Measurements from ENCODE around the gene TRABD2A. TPM values are rescaled to one million over a fixed set of nuclear protein-coding genes. Genes with fewer than 3 reads are reported as not detected.

Gene TRABD2A
- total and polyA plus RNA-seq, 4 donors: 0.26 to 10.3 (median 0.55) TPM

DNA sequence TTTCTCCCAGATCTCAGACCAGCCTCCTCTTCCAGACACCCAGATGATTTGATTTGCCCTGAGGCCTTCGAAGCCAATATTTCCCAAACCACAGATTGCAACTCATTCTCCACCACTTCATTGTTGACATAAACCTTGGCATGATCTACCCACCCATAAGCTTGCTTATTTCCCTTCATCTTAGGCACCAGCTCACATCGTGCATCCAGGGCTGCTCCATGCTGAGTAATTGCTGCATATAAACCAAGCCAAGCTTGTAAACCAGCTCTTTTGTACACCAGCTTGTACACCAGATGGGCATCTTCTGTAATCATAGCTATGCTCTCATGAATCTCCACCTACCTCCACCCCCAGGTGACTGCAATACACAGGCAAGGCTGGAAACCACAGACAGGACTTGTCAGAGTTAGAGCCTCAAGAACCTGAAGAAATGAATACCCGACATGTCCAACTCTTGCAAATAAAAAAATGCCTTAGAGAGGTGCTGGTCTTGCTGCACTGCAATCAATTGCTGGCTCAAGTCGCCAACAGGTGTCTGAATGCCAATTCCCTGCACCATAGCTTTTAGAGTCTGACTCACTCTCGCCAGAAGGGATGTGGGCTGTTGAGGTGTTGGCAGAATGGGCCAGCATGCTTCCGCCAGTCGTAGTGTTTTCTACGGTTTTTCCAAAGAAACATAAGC lies 31.5 kb downstream of the TRABD2A start (continued):
- no peak for TF ChIP-seq EGR1 (IDR thresholded peaks at IDR 0.05; ENCODE audit: low read depth in 2 of 2)
- TF ChIP-seq RAD21 (IDR thresholded peaks at IDR 0.05): no peak
- no peak for TF ChIP-seq YY1 (IDR thresholded peaks at IDR 0.05)
- TF ChIP-seq RXRA (IDR thresholded peaks at IDR 0.05): no peak
- TF ChIP-seq NR2F2 (IDR thresholded peaks at IDR 0.05): no peak
- TF ChIP-seq, protein P1, sequence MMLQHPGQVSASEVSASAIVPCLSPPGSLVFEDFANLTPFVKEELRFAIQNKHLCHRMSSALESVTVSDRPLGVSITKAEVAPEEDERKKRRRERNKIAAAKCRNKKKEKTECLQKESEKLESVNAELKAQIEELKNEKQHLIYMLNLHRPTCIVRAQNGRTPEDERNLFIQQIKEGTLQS (IDR thresholded peaks at IDR 0.05): no peak
- no peak for TF ChIP-seq TAF1 (conservative IDR thresholded peaks at IDR 0.05)
- no peak for TF ChIP-seq SP1 (IDR thresholded peaks at IDR 0.05)
- TF ChIP-seq, protein P2, sequence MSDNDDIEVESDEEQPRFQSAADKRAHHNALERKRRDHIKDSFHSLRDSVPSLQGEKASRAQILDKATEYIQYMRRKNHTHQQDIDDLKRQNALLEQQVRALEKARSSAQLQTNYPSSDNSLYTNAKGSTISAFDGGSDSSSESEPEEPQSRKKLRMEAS (IDR thresholded peaks at IDR 0.05): no peak
- no peak for TF ChIP-seq HNF4G (IDR thresholded peaks at IDR 0.05)

DNA sequence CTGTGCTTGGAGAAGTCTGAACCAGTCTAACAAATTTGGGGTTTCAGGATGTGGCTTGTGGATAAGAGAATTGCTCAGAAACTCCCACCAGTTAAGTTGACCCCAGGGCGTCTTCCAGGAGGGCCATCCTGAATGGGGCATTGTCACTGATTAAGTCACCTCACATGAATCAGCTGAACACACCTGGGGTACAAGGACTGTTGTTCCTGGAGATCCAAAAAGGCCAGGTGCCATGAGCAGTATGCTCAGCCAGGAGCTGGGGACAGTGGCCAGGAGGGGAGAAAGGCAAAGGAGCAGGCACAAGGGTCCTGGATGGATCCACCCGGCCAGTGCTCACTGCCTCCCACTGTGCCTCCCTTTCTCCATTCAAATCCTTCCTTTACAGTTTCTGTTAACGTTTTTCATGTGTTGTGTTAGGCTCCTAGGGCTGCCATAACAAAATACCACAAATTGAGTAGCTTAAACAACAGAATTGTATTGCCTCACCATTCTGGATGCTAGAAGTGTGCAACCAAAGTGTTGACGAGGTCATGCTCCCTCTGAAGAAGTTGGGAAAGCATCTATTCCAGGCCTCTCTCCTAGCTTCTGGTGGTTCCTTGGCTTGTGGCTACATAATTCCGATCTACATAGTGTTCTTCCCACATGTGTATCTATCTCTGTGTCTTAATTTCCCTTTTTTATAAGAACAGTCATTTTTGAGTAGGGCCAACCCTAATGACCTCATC lies 33.4 kb downstream of the TRABD2A start:
- Histone ChIP-seq H3K27ac (ENCODE audit: low read depth in 1 of 2, low read length in 2 of 2) (no peak overlapping the region), H3K27me3 (ENCODE audit: control insufficient read depth in 4 of 4, insufficient read depth in 4 of 4, low read length in 3 of 4) (no peaks in the 10 kb centered on the region), H3K9me3 (ENCODE audit: control insufficient read depth in 4 of 4, low read length in 3 of 4) (no peaks in the 10 kb centered on the region), H3K4me1 (ENCODE audit: control insufficient read depth in 4 of 4, insufficient read depth in 4 of 4, low read length in 3 of 4) (no peaks in the 10 kb centered on the region), H3K4me3 (ENCODE audit: low read depth in 1 of 3, low read length in 3 of 3) (no peak overlapping the region), H3K36me3 (ENCODE audit: control insufficient read depth in 4 of 4, insufficient read depth in 3 of 4, low read depth in 1 of 4, low read length in 3 of 4) (no peaks in the 10 kb centered on the region), H3K9ac (ENCODE audit: low read depth in 1 of 2, low read length in 2 of 2) (no peak overlapping the region)
- DNase-seq (ENCODE audit: low spot score): no peak
- 80% methylated on average over 5 of the region's 5 CpGs for WGBS
- no peak for TF ChIP-seq FOXA1 (IDR thresholded peaks at IDR 0.05)
- TF ChIP-seq EGR1 (IDR thresholded peaks at IDR 0.05; ENCODE audit: low read depth in 2 of 2): no peak
- TF ChIP-seq, protein P2 (IDR thresholded peaks at IDR 0.05): no peak
- TF ChIP-seq, protein P1 (IDR thresholded peaks at IDR 0.05): no peak
- TF ChIP-seq, protein P3, sequence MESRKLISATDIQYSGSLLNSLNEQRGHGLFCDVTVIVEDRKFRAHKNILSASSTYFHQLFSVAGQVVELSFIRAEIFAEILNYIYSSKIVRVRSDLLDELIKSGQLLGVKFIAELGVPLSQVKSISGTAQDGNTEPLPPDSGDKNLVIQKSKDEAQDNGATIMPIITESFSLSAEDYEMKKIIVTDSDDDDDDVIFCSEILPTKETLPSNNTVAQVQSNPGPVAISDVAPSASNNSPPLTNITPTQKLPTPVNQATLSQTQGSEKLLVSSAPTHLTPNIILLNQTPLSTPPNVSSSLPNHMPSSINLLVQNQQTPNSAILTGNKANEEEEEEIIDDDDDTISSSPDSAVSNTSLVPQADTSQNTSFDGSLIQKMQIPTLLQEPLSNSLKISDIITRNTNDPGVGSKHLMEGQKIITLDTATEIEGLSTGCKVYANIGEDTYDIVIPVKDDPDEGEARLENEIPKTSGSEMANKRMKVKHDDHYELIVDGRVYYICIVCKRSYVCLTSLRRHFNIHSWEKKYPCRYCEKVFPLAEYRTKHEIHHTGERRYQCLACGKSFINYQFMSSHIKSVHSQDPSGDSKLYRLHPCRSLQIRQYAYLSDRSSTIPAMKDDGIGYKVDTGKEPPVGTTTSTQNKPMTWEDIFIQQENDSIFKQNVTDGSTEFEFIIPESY (IDR thresholded peaks at IDR 0.05): no peak
- TF ChIP-seq TAF1 (conservative IDR thresholded peaks at IDR 0.05): no peak
- TF ChIP-seq CTCF (IDR thresholded peaks at IDR 0.05; ENCODE audit: low read depth, low read length, missing input control): no peak
- TF ChIP-seq HNF4G (IDR thresholded peaks at IDR 0.05): no peak
- no peak for TF ChIP-seq RAD21 (IDR thresholded peaks at IDR 0.05)
- TF ChIP-seq FOXA2 (IDR thresholded peaks at IDR 0.05): no peak
- no peak for TF ChIP-seq YY1 (IDR thresholded peaks at IDR 0.05)
- no peak for TF ChIP-seq NR2F2 (IDR thresholded peaks at IDR 0.05)
- TF ChIP-seq, protein P4, sequence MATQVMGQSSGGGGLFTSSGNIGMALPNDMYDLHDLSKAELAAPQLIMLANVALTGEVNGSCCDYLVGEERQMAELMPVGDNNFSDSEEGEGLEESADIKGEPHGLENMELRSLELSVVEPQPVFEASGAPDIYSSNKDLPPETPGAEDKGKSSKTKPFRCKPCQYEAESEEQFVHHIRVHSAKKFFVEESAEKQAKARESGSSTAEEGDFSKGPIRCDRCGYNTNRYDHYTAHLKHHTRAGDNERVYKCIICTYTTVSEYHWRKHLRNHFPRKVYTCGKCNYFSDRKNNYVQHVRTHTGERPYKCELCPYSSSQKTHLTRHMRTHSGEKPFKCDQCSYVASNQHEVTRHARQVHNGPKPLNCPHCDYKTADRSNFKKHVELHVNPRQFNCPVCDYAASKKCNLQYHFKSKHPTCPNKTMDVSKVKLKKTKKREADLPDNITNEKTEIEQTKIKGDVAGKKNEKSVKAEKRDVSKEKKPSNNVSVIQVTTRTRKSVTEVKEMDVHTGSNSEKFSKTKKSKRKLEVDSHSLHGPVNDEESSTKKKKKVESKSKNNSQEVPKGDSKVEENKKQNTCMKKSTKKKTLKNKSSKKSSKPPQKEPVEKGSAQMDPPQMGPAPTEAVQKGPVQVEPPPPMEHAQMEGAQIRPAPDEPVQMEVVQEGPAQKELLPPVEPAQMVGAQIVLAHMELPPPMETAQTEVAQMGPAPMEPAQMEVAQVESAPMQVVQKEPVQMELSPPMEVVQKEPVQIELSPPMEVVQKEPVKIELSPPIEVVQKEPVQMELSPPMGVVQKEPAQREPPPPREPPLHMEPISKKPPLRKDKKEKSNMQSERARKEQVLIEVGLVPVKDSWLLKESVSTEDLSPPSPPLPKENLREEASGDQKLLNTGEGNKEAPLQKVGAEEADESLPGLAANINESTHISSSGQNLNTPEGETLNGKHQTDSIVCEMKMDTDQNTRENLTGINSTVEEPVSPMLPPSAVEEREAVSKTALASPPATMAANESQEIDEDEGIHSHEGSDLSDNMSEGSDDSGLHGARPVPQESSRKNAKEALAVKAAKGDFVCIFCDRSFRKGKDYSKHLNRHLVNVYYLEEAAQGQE (IDR thresholded peaks at IDR 0.05): no peak
- TF ChIP-seq HNF4A (conservative IDR thresholded peaks at IDR 0.05): no peak
- no peak for TF ChIP-seq SP1 (IDR thresholded peaks at IDR 0.05)
- no peak for TF ChIP-seq JUND (IDR thresholded peaks at IDR 0.05)
- TF ChIP-seq GABPA (IDR thresholded peaks at IDR 0.05 in 1 of 2, conservative IDR thresholded peaks at IDR 0.05 in 1 of 2): no peak
- TF ChIP-seq RXRA (IDR thresholded peaks at IDR 0.05): no peak

All from liver (tissue), 9 donors.